GM18951 (cell line): ENCODE results near the gene PROCA1.
"Not testable (repeated sequence)": the region's sequence is repeated elsewhere in the genome, so short reads cannot be mapped to it uniquely, and the experiment has no call there.

Experiments
- POLR2A ChIP-seq: IDR thresholded peaks from 4 replicates; pipeline ENCODE4 v1.6.1; 2011; ENCODE audit warnings: mild to moderate bottlenecking; ENCODE audit not compliant: insufficient read length, insufficient read depth; ENCODE audit errors: extremely low read depth
- in situ Hi-C: fragments of 300-500 bp; cut with MboI; formaldehyde crosslinking; loops from one replicate; pipeline ENCODE4 v1.12.0; 2022; ENCODE audit warnings: low sequenced_read_pairs, mixed read lengths, inconsistent platforms; ENCODE audit not compliant: unreplicated experiment

Gene PROCA1

DNA sequence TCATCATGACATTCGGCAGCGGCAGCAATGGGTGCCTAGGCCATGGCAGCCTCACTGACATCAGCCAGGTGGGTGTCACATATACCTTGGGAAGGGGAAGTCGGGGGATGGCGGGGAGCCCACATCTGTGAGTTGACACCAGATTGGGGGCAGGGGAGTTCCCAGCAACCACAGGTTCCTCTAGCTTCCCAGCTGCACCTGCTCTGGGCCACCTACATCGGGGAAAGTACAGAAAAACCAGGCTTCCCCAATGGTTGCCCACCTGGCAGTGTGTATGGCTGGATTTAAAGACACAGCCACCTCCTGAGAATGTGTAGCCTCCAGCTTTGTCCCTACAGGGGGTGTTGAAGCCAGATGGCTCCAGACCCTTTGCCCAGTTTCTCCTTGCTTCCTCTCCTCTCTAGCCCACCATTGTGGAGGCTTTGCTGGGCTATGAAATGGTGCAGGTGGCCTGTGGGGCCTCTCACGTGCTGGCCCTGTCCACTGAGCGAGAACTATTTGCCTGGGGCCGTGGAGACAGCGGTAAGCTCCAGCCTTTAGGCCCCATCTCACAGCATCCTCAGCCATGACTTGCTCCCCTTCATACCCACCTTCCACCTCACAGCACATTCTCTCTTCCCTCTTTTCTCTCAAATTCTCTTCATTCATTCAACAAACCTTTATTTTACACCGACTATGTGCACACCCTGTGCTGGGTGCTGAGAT is 27.1 kb upstream of the PROCA1 start:
- no peak for TF ChIP-seq POLR2A
- in situ Hi-C loops = no loop called here

GRCh38 chr17:28737770-28738679 is 26.3 kb upstream of the PROCA1 start:
- TF ChIP-seq POLR2A = peak; percentile 72
- in situ Hi-C loops = no loop called here

DNA sequence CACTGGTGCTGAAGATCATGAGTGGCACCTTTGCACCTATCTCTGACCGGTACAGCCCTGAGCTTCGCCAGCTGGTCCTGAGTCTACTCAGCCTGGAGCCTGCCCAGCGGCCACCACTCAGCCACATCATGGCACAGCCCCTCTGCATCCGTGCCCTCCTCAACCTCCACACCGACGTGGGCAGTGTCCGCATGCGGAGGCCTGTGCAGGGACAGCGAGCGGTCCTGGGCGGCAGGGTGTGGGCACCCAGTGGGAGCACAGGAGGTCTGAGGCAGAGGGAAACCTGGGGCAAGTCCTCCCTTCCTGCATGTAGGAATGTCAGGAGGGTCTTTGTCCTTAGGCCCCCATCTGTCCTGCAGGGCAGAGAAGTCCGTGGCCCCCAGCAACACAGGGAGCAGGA is 25.6 kb upstream of the PROCA1 start:
- in situ Hi-C loops = no loop called here
- TF ChIP-seq POLR2A = no peak

DNA sequence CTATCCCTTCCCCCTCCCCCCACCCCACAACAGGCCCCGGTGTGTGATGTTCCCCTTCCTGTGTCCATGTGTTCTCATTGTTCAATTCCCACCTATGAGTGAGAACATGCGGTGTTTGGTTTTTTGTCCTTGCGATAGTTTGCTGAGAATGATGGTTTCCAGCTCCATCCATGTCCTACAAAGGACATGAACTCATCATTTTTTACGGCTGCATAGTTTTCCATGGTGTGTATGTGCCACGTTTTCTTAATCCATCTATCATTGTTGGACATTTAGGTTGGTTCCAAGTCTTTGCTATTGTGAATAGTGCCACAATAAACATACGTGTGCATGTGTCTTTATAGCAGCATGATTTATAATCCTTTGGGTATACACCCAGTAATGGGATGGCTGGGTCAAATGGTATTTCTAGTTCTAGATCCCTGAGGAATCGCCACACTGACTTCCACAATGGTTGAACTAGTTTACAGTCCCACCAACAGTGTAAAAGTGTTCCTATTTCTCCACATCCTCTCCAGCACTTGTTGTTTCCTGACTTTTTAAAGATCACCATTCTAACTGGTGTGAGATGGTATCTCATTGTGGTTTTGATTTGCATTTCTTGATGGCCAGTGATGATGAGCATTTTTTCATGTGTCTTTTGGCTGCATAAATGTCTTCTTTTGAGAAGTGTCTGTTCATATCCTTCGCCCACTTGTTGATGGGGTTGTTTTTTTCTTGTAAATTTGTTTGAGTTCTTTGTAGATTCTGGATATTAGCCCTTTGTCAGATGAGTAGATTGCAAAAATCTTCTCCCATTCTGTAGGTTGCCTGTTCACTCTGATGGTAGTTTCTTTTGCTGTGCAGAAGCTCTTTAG is 24.5 kb upstream of the PROCA1 start:
- in situ Hi-C loops = not testable (repeated sequence)

DNA sequence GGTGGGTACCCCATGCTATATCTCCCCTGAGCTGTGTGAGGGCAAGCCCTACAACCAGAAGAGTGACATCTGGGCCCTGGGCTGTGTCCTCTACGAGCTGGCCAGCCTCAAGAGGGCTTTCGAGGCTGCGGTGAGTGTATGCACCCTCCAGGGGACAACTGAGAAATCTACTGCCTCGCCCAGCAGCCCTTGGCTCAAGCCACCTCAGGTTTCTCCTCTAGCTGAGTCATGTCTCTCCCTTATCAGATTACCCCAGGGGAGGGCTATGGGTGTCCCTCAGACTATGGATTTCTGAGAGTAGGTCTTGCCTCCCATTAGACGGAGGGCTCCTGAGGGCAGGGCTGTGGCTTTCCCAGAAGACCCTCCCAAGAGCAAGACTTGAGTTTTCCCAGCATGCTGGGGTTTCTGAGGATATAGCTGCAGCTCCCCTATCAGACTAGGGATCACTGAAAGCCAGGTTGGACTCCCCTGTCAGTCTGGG is 23.6 kb upstream of the PROCA1 start:
- in situ Hi-C loops = no loop called here
- no peak for TF ChIP-seq POLR2A

- in situ Hi-C loops = no loop called here
- no peak for TF ChIP-seq POLR2A
Observed at GRCh38 chr17:28734712-28735241, 23.1 kb upstream of the PROCA1 start.

- in situ Hi-C loops = no loop called here
Observed at GRCh38 chr17:28733346-28733745, 21.7 kb upstream of the PROCA1 start.

DNA sequence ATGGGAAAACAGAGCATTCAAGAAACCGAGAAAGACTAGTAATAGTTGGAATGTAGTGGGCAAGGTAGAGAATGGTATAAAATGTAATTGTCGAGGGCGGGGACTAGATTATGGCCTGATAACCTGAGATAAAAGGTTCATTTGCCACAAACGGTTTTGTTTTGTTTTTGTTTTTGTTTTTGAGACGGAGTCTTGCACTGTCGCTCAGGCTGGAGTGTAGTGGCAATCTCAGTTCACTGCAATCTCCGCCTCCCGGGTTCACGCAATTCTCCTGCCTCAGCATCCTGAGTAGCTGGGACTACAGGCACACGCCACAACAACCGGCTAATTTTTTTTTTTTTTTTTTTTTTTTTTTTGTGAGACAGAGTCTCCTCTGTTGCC is 18.3 kb upstream of the PROCA1 start:
- TF ChIP-seq POLR2A = no peak
- in situ Hi-C loops = no loop called here

More at GRCh38 chr17:28733346-28733745, 21.7 kb upstream of the PROCA1 start:
- no peak for TF ChIP-seq POLR2A

- peak; percentile 68 for TF ChIP-seq POLR2A
- in situ Hi-C loops = no loop called here
Observed at GRCh38 chr17:28728364-28729200, 16.9 kb upstream of the PROCA1 start, which contains the start of gene NEK8. NEK8 (plus strand) TSS chr17:28728788; CDS start chr17:28728814, 26 bp downstream.

DNA sequence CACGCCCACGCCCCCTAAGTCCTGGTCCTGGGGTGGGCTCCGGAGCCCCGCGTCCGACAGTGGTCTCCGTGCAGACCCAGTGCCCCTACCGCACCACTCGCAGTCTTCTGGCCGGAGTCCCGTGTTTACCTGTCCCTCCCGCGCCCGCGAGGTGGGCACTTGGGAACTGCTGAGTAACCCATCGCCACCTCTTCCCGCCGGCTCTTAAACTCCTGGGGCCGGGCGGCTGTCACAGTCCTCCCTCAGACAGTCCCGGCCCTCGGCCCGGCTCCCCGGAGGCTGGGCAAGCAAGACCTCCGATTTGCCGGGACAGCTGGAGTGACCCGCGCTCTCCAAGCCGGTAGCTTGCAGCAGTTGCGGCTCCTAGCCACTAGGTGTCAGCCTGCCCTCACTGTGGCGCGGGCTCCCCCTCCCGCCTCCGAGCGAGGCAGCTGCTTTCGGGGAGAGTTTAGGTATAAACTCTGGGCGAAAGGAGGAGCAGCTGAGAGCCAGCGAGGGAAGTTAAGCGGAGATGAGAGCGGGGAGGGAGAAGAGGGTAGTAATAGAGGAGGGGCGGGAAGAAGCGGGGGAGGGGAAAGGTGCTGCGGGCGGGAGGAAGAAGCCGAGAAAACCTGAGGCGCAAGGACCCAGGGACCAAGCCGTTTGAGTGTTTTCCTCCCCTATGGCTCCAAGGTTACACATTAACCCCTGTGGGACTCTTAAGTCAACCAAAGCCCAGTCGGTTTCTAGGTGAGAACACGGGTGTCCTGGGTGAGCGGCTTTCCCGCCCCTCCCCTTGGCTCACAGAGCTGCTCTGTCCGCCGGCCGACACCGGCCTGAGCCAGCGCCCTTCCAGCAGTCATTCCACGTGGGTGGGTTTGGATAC is 15.2 kb upstream of the PROCA1 start:
- TF ChIP-seq POLR2A = peak; percentile 81
- in situ Hi-C loops = no loop called here

DNA sequence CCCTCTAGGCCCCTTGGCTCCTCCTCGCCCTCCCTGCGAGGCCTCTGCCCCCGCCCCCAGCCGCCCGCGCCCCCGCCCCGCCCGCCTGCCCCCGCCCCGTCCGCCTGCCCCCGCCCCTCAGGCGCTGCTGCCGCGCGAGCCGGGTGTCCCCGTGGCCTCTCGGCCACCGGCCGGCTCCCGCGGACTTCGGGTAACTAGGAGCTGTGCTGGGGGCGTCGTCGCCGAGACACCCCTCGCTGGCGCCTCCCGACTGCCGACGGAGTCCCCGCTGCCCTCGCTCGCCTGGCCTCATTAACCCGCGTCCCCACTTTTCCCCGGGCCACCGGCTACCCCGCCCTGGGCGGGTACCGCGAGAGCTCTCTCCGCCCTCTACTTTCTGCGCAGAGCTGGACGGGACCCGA is 14.5 kb upstream of the PROCA1 start, which contains the start of gene TLCD1:
TLCD1 (minus strand) TSS at position 8 of the 401 bp plus-strand sequence. CDS start 136 bp downstream, outside the sequence.
- in situ Hi-C loops = no loop called here

More for the DNA sequence above, 14.5 kb upstream of the PROCA1 start, which contains the start of gene TLCD1:
- TF ChIP-seq POLR2A = no peak
